HEK293 (cell line): ENCODE measurements around the gene PTPN4.

Source experiments
- CTCF ChIA-PET: fragments of 350-600 bp; formaldehyde crosslinking; extraction: SDS; loops from one replicate; lab custom pipeline; 2021; ENCODE audit warnings: antibody characterized with exemption; lab: Yijun Ruan, JAX
- POLR2A ChIA-PET: fragments of 300-600 bp; formaldehyde crosslinking; extraction: SDS; loops from one replicate; lab custom pipeline; 2020; ENCODE audit warnings: antibody characterized with exemption, inconsistent platforms; lab: Yijun Ruan, JAX
- H3K27ac ChIP-seq: fragments of 200-500 bp; sonication (Bioruptor generic); 2 replicates; pipeline ENCODE4 v1.5.1; 2014; ENCODE audit warnings: low read depth, low read length, control low read depth, inconsistent platforms; ENCODE audit errors: extremely low read depth
- H3K36me3 ChIP-seq, 2 experiments: fragments of 200-500 bp in 1 of 2; sonication (Bioruptor generic) in 1 of 2; 1 replicate in 1 of 2; 2 replicates in 1 of 2; pipeline ENCODE4 v1.5.1; 2014 to 2017; ENCODE audit warnings: inconsistent platforms in 2 of 2, low read length in 2 of 2; ENCODE audit not compliant: control insufficient read depth in 2 of 2, insufficient read depth in 1 of 2
- H3K4me1 ChIP-seq: fragments of 200-500 bp; sonication (Bioruptor generic); 2 replicates; pipeline ENCODE4 v1.5.1; 2014; ENCODE audit warnings: mild to moderate bottlenecking, low read length, inconsistent platforms; ENCODE audit not compliant: control insufficient read depth, insufficient read depth
- H3K4me3 ChIP-seq: 2 replicates; pipeline ENCODE4 v1.5.1; 2011; ENCODE audit warnings: low read depth, mild to moderate bottlenecking, control low read depth, low read length, moderate library complexity
- H3K9me3 ChIP-seq: fragments of 200-500 bp; sonication (Bioruptor generic); 2 replicates; pipeline ENCODE4 v1.5.1; 2014; ENCODE audit warnings: low read depth, low read length, inconsistent platforms; ENCODE audit not compliant: control insufficient read depth, insufficient read depth
- ELK4 ChIP-seq: IDR thresholded peaks from 2 replicates; pipeline ENCODE4 v1.6.1; 2011; ENCODE audit warnings: mild to moderate bottlenecking, low read depth, low read length, borderline replicate concordance
- KLF10 ChIP-seq: fragments of 450-650 bp; IDR thresholded peaks from 2 replicates; pipeline ENCODE4 v1.5.1; 2018; ENCODE audit warnings: missing biosample characterization, mild to moderate bottlenecking, missing genetic modification characterization
- PRDM2 ChIP-seq: fragments of 450-650 bp; formaldehyde crosslinking; IDR thresholded peaks from 2 replicates; pipeline ENCODE4 v1.5.1; 2016; ENCODE audit warnings: missing biosample characterization, missing genetic modification characterization, borderline replicate concordance
- REST ChIP-seq: fragments of 450-650 bp; formaldehyde crosslinking; IDR thresholded peaks from 2 replicates; pipeline ENCODE4 v1.5.1; 2016; ENCODE audit warnings: missing biosample characterization, missing genetic modification characterization
- ZBTB1 ChIP-seq: fragments of 450-650 bp; formaldehyde crosslinking; IDR thresholded peaks from 2 replicates; pipeline ENCODE4 v1.5.1; 2016; ENCODE audit warnings: missing biosample characterization, missing genetic modification characterization
- ZBTB7A ChIP-seq: fragments of 450-650 bp; formaldehyde crosslinking; IDR thresholded peaks from 2 replicates; pipeline ENCODE4 v1.5.1; 2016; ENCODE audit warnings: low read depth, missing biosample characterization, missing genetic modification characterization
- ZFP41 ChIP-seq: fragments of 450-650 bp; formaldehyde crosslinking; IDR thresholded peaks from 2 replicates; pipeline ENCODE4 v1.5.1; 2016; ENCODE audit warnings: missing biosample characterization, missing genetic modification characterization, borderline replicate concordance
- ZNF184 ChIP-seq: fragments of 450-650 bp; IDR thresholded peaks from 2 replicates; pipeline ENCODE4 v1.5.1; 2018; ENCODE audit warnings: missing biosample characterization, mild to moderate bottlenecking, missing genetic modification characterization
- ZNF335 ChIP-seq: fragments of 450-650 bp; formaldehyde crosslinking; conservative IDR thresholded peaks from 2 replicates; pipeline ENCODE4 v1.5.1; 2016; ENCODE audit warnings: missing biosample characterization, missing genetic modification characterization
- ZNF354C ChIP-seq: fragments of 450-650 bp; formaldehyde crosslinking; IDR thresholded peaks from 2 replicates; pipeline ENCODE4 v1.5.1; 2016; ENCODE audit warnings: missing biosample characterization, missing genetic modification characterization, low read depth, borderline replicate concordance
- ZNF473 ChIP-seq: fragments of 450-650 bp; formaldehyde crosslinking; IDR thresholded peaks from 2 replicates; pipeline ENCODE4 v1.5.1; 2017; ENCODE audit warnings: missing biosample characterization, missing genetic modification characterization
- ZNF488 ChIP-seq: fragments of 450-650 bp; formaldehyde crosslinking; IDR thresholded peaks from 2 replicates; pipeline ENCODE4 v1.5.1; 2016; ENCODE audit warnings: missing biosample characterization, missing genetic modification characterization
- ZNF555 ChIP-seq: fragments of 450-650 bp; formaldehyde crosslinking; conservative IDR thresholded peaks from 2 replicates; pipeline ENCODE4 v1.5.1; 2017; ENCODE audit warnings: missing biosample characterization, mild to moderate bottlenecking, missing genetic modification characterization, inconsistent platforms
- ZNF585B ChIP-seq: fragments of 450-650 bp; formaldehyde crosslinking; IDR thresholded peaks from 2 replicates; pipeline ENCODE4 v1.5.1; 2016; ENCODE audit warnings: missing biosample characterization, missing genetic modification characterization
- ZNF610 ChIP-seq: fragments of 450-650 bp; formaldehyde crosslinking; IDR thresholded peaks from 2 replicates; pipeline ENCODE4 v1.5.1; 2016; ENCODE audit warnings: missing biosample characterization, missing genetic modification characterization, borderline replicate concordance
- ZNF747 ChIP-seq: fragments of 450-650 bp; formaldehyde crosslinking; IDR thresholded peaks from 2 replicates; pipeline ENCODE4 v1.5.1; 2016; ENCODE audit warnings: missing biosample characterization, missing genetic modification characterization
- ZNF785 ChIP-seq: fragments of 450-650 bp; formaldehyde crosslinking; IDR thresholded peaks from 2 replicates; pipeline ENCODE4 v1.5.1; 2016; ENCODE audit warnings: missing biosample characterization, missing genetic modification characterization

PTPN4 gene

GRCh38 chr2:119846021-119846420 lies 86.3 kb downstream of the PTPN4 start:
- H3K9me3 ChIP-seq = no peaks in the 10 kb centered on the region
- H3K4me1 ChIP-seq = peaks cover 16% of the 10 kb centered on the region
- TF ChIP-seq ZNF610 (tag by site-specific recombination) = no peak
- no peak for TF ChIP-seq ZNF585B (tag by site-specific recombination)
- no peak for TF ChIP-seq ZBTB1 (tag by site-specific recombination)
- TF ChIP-seq ZNF184 = no peak
- TF ChIP-seq PRDM2 (tag by site-specific recombination) = no peak
- no peak for TF ChIP-seq KLF10 (tag by site-specific recombination)
- no peak for TF ChIP-seq REST (tag by site-specific recombination)
- no peak for TF ChIP-seq ELK4
- H3K4me3 ChIP-seq = no peak overlapping the region
- no peaks in the 10 kb centered on the region for H3K36me3 ChIP-seq
- ChIA-PET POLR2A (no interaction called here), CTCF (no interaction called here)
- H3K27ac ChIP-seq = no peak overlapping the region

GRCh38 chr2:119849838-119850565 lies 90.3 kb downstream of the PTPN4 start:
- Histone ChIP-seq H3K4me3 (no peak overlapping the region), H3K9me3 (no peaks in the 10 kb centered on the region), H3K4me1 (no peaks in the 10 kb centered on the region), H3K36me3 (no peaks in the 10 kb centered on the region), H3K27ac (no peak overlapping the region)
- ChIA-PET CTCF (interaction anchor here (1.3 kb wide), 1 partner anchor 147 kb away, joined by 5 read pairs; no protein-coding TSS in a partner anchor), POLR2A (no interaction called here)
- TF ChIP-seq ZNF785 (tag by site-specific recombination) = no peak
- no peak for TF ChIP-seq ZNF335 (tag by site-specific recombination)
- no peak for TF ChIP-seq ZNF473
- no peak for TF ChIP-seq ZNF747 (tag by site-specific recombination)
- no peak for TF ChIP-seq ZBTB7A
- no peak for TF ChIP-seq ZNF488 (tag by site-specific recombination)
- no peak for TF ChIP-seq ZNF354C
- no peak for TF ChIP-seq ZFP41 (tag by site-specific recombination)
- no peak for TF ChIP-seq ZNF555 (tag by site-specific recombination)
